Measurements from ENCODE around the gene KLHL7.

- TF ChIP-seq, protein P1, sequence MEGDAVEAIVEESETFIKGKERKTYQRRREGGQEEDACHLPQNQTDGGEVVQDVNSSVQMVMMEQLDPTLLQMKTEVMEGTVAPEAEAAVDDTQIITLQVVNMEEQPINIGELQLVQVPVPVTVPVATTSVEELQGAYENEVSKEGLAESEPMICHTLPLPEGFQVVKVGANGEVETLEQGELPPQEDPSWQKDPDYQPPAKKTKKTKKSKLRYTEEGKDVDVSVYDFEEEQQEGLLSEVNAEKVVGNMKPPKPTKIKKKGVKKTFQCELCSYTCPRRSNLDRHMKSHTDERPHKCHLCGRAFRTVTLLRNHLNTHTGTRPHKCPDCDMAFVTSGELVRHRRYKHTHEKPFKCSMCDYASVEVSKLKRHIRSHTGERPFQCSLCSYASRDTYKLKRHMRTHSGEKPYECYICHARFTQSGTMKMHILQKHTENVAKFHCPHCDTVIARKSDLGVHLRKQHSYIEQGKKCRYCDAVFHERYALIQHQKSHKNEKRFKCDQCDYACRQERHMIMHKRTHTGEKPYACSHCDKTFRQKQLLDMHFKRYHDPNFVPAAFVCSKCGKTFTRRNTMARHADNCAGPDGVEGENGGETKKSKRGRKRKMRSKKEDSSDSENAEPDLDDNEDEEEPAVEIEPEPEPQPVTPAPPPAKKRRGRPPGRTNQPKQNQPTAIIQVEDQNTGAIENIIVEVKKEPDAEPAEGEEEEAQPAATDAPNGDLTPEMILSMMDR (IDR thresholded peaks at IDR 0.05; ENCODE audit: borderline replicate concordance, extremely low read depth, low read length, poor library complexity, severe bottlenecking), result no peak
- no peak for TF ChIP-seq EZH2 (IDR thresholded peaks at IDR 0.05; ENCODE audit: borderline replicate concordance, low read depth, low read length, severe bottlenecking)
Measured at GRCh38 chr7:23093111-23093510, 12.5 kb upstream of the KLHL7 start.

Measured in DND-41 (cell line).